ENCODE data around the gene KCNK5. TPM values are rescaled to one million over a fixed set of nuclear protein-coding genes. Genes with fewer than 3 reads are reported as not detected.

The KCNK5 gene
- total RNA-seq, 1 donor from 2014 or later = 62.3 TPM

GRCh38 chr6:39217177-39217864 is 12.0 kb downstream of the KCNK5 start:
- ATAC-seq = no peak
- no peak for DNase-seq (ENCODE audit: low spot score)

GRCh38 chr6:39215640-39216158 is 13.6 kb downstream of the KCNK5 start:
- ATAC-seq (no peak), DNase-seq (ENCODE audit: low spot score) (no peak)

GRCh38 chr6:39214846-39215639 is 14.2 kb downstream of the KCNK5 start:
- DNase-seq (ENCODE audit: low spot score) (peak; percentile 82), ATAC-seq (peak; percentile 54)

- peak; percentile 65 for ATAC-seq
- DNase-seq (ENCODE audit: low spot score) = peak; percentile 77
These were observed 15.0 kb downstream of the KCNK5 start for GRCh38 chr6:39214120-39214813.

- no peak for ATAC-seq
- DNase-seq (ENCODE audit: low spot score) = no peak
These were observed 15.9 kb downstream of the KCNK5 start for GRCh38 chr6:39213195-39213920.

GRCh38 chr6:39211183-39211582 is 18.1 kb downstream of the KCNK5 start:
- ATAC-seq (peak; percentile 10), DNase-seq (ENCODE audit: low spot score) (peak; percentile 76)

DNA sequence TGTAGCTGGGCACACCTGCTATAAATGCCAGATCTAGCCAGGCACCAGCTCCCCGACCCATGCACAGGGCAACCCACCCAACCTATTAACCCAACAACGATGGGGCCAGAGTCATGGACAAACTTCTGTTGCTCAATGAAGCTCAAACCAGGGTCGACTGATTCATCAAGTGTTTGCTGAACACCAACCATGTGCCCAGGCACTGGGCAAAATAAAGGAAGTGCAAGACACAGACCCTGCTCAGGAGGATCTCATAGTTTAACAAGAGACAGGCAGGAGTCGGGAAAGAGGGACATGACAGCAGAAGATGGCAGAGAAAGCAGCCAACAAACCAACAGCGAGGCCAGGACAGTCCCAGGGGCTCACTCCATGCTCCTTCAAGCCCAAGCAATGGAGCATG is 18.8 kb downstream of the KCNK5 start:
- no peak for DNase-seq (ENCODE audit: low spot score)
- no peak for ATAC-seq

DNA sequence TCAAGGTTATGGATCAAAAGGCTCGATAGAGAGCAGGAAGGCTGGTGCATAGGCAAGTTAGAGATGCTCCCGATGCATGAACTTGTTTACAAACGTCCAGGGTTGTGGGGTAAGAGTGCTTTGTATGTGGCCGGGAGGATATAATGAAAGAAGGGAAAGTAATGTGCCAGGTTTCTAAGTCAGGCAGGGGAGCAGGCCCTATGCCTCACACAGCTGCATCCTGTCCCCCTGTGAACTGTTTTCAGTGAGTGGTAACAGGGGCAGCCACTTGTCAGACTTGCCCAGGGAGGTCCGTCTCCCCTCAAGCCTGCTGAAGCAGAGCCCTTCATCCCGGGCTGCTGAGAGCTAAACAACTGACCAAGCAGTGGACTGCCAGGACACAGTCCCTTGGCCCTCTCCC is 19.4 kb downstream of the KCNK5 start:
- no peak for ATAC-seq
- DNase-seq (ENCODE audit: low spot score) = no peak

DNA sequence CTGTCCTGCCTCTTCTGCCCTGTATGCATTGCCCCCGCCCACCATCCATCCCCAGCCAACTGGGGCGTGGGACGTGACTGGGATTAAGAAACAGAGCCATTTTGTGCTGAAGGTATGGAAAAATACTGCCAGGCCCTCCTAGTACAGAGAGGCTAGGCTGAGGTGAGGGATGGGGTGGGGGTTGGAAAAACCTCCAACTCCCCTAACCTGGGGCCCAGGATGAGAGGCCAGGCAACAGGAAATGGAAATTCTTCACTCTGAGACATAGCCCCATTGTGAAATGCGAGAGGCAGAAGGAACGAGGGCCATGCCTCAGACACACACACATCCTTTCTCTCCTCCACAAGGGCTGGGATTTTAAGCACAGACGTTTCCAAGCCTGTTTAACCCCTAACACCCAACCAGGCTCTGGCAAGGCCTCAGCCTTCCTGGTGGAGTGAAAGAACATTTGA is 19.9 kb downstream of the KCNK5 start:
- DNase-seq (ENCODE audit: low spot score) (no peak), ATAC-seq (no peak)

- DNase-seq (ENCODE audit: low spot score) = no peak
- ATAC-seq = no peak
These were observed 21.0 kb downstream of the KCNK5 start for GRCh38 chr6:39208223-39208739.

DNA sequence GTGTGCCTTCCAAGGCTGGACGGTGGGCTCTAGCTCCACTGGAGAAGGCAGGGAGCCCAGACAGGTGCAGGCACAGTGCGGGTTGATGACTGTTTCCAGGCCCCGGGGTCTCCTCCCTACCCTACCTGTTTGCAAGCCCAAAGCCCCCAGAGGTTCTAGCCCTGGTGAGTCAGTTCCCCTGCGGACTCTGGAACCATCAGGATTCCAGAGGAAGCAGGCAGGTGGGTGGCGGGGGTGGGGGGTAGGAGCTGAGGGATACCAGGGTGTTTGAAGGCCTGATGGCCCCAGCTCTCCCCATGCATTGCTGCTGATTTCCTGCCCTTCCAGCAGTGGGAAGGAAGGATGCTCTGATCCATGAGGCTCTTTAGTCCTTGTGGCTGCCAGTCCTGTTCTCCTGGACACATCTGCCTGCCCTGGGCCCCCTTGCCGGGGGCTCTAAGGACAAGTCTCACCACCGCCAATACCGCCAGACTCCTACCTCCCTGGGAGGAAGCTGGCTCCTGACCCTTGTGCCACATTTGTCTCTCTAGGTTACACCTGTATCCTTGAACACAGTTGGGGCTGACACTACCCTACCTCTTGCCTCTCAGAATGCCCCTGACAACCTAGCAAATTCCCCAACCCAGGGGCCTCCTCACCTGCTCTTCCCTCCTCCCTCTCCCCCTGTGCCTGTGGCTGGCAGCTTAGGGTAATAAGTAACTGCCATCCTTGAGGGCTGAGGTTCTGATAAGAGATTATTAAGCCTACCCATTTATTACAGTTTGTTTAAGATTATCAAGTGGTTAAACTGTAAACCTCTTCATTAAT is 21.7 kb downstream of the KCNK5 start:
- no peak for ATAC-seq
- no peak for DNase-seq (ENCODE audit: low spot score)

DNA sequence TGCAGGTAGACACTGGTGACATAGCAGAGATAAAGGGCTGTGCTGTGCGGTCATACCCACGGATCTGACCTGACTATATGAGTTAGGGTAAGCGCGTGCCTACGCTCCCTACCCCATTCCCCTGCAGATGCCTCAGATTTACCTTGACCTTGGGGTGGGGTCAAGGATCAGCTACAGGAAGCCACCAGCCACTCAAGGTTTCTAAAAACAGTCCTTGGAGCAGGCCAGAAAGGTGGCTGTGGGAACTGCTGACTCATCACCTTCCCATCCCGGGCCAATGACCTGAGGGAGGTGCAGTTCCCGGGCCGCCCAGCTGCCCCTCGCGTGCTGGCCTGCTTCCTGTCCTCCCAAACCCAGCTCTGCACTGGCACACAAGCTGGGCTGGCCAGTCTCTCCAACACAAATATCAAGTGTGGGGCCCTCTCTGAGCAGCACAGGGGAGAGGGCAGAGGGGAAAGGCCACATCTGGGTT is 23.0 kb downstream of the KCNK5 start:
- peak; percentile 93 for DNase-seq (ENCODE audit: low spot score)
- ATAC-seq = peak; percentile 72

DNA sequence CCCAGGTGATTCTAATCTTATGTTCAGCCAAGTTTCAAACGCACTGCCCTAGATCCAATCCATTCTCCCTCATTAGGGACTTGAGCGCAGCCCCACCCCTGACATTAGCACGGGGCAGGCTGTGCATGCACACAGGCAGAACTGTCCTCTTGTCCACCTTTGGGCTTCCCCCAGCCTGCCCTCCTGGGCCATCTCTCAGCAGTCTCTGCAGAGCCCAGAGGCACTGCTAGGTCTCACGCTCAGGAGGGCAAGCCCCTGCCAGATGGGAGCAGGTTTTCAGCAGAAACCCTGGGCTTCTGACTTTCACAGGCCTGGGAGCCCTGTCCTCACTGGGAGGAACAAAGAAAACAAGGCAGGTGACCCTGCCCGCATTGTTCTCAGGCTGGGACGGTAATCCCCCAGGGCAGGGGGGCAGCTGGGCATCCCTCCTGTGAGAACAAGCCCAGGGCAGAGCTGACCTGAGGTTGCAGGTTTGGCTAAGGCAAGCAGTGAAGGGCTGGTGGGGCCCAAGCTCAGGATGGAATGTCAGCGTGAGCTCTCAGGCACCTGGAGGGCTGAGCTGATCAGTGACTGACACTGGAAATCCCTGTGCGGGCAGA is 24.5 kb downstream of the KCNK5 start:
- DNase-seq (ENCODE audit: low spot score) (no peak), ATAC-seq (no peak)

DNA sequence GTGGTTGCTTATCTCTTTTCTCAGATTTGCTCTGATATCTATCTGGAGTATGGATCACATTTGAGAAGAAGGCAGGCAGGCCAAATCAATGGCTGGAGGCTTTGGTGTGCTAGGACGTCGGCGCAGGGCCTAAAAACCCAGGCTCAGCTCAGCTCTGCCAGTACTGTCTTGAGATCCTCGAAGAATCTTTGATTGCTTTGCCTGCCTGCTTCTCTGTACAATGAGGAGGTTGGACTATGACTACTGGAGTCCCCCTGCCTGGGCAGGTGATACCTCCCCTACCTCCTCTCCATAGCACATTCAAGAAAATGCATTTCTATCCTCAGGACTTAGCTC is 25.1 kb downstream of the KCNK5 start:
- DNase-seq (ENCODE audit: low spot score) = no peak
- no peak for ATAC-seq

- ATAC-seq (peak; percentile 2), DNase-seq (ENCODE audit: low spot score) (no peak)
These were observed 25.7 kb downstream of the KCNK5 start for GRCh38 chr6:39203436-39204159.

GRCh38 chr6:39202166-39202565 is 27.1 kb downstream of the KCNK5 start:
- DNase-seq (ENCODE audit: low spot score) (no peak), ATAC-seq (no peak)

GRCh38 chr6:39200498-39201020 is 28.7 kb downstream of the KCNK5 start:
- DNase-seq (ENCODE audit: low spot score) (no peak), ATAC-seq (no peak)

DNA sequence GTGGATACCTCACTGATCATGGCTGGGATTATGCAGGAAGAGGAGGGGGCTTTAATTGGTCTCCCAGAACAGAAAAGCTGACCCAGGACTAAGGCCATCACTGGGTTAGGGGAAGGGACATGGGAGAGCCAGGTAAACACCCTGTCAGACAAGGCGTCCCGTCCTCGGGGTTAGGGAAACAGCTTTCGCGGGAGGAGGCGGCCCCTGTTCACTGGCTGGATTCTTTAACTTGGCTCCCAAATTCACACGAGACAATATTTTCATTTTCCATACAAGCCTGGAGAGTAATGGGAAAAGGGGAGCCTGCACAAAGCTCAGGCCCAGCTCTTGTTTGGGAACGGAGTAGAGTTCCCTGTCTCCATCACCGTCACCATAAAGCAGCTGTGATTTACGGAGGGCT is 29.3 kb downstream of the KCNK5 start:
- DNase-seq (ENCODE audit: low spot score) (no peak), ATAC-seq (no peak)

Measured in left lobe of liver (tissue), 2 donors.